Ovary (tissue), 9 donors: ENCODE results near the gene NID2. TPM values are rescaled to one million over a fixed set of nuclear protein-coding genes. Genes with fewer than 3 reads are reported as not detected.

Source experiments
- DNase-seq, 5 donors: peaks; one replicate each; pipeline ENCODE4 v3.0.0-alpha.2; 2019 to 2020
- H3K27ac ChIP-seq, 2 donors: fragments of 200-600 bp; one replicate each; pipeline versions ENCODE4 v1.5.1 to v1.8.0; 2019 to 2022
- H3K27me3 ChIP-seq: fragments of 200-600 bp; one replicate; pipeline ENCODE4 v1.8.0; 2022
- H3K36me3 ChIP-seq: fragments of 200-600 bp; sonication (generic); one replicate; pipeline ENCODE4 v1.5.1; 2019
- H3K4me1 ChIP-seq: one replicate; pipeline ENCODE4 v1.8.1; 2013; ENCODE audit warnings: mild to moderate bottlenecking, moderate library complexity; ENCODE audit not compliant: insufficient read depth
- H3K4me3 ChIP-seq: fragments of 200-600 bp; sonication (generic); one replicate; pipeline ENCODE4 v1.5.1; 2017
- H3K9me3 ChIP-seq, 2 donors: fragments of 200-600 bp in 1 of 2; sonication (generic) in 1 of 2; one replicate each; pipeline versions ENCODE4 v1.5.1 to v1.8.1; 2013 to 2019; ENCODE audit warnings: mild to moderate bottlenecking in 1 of 2, moderate library complexity in 1 of 2
- CTCF ChIP-seq, 3 donors: fragments of 450-650 bp in 2 of 3; fragments of 200-600 bp in 1 of 3; IDR thresholded peaks; one replicate each; pipeline versions ENCODE4 v1.5.1 to v1.8.0; 2016 to 2022; ENCODE audit warnings: antibody characterized with exemption in 3 of 3, mild to moderate bottlenecking in 1 of 3
- EP300 ChIP-seq: sonication (generic); formaldehyde crosslinking; IDR thresholded peaks from one replicate; pipeline ENCODE4 v1.6.1; 2017; ENCODE audit warnings: antibody characterized with exemption
- POLR2A ChIP-seq: fragments of 450-650 bp; IDR thresholded peaks from one replicate; pipeline ENCODE4 v1.6.1; 2017; ENCODE audit warnings: antibody characterized with exemption, mild to moderate bottlenecking, moderate library complexity
- WGBS, 3 donors: extraction: QIAGEN DNeasy Blood & Tissue Kit in 1 of 3; methylation state at CpG; one replicate each; pipeline versions ENCODE4 v1.1.5 to v1.1.7; 2013 to 2017; 5-methylcytosine and 5-hydroxymethylcytosine counted together
- intact Hi-C, 4 donors: fragments of 100-400 bp; cut with DNase I; formaldehyde crosslinking; loops; one replicate each; pipeline versions ENCODE4 v1.11.0 to v1.15.1; 2022 to 2023
- polyA plus RNA-seq, 2 donors: library from polyadenylated mRNA; stranded (reverse); fragments of 200-250 nt in 1 of 2; fragments of 350-450 nt in 1 of 2; fragmentation: Illumina TruSeq in 1 of 2; extraction: RNeasy Lipid Tissue Mini Kit (QIAGEN cat#74804) in 1 of 2; gene quantifications; one replicate each; pipeline ENCODE4 v1.2.3, GENCODE V29; 2013 to 2014
- total RNA-seq, 7 donors: library from RNA; depleted of rRNA in 2 of 7; stranded (reverse); fragments of >200 nt in 2 of 7; fragmentation: NEBNext Ultra II Directional in 3 of 7; extraction: Animal tissue kit (Norgen Biotek cat#: 25700) in 3 of 7; gene quantifications; one replicate each; pipeline versions ENCODE4 v1.1.0 to v1.2.4, GENCODE V29; 2016 to 2023
- donor health status: DM: no; HTN: no; CAD: no; lungs with moderate emphysema.
- donor health status: DM: no; HTN: no; CAD: no.
- donor health status: Bipolar disorder and iron deficiency.
- donor health status: DM: yes; HTN: yes; CAD: no.
- donor health status: DM: no; HTN: no; CAD: no.
- donor health status: DM: yes; HTN: yes; CAD: no.

Gene NID2
- total and polyA plus RNA-seq, 9 donors, result 31.5 to 83.8 (median 47.2) TPM

GRCh38 chr14:52078721-52079120, 9.9 kb upstream of the NID2 start:
- Histone ChIP-seq H3K9me3 (no peaks in the 10 kb centered on the region), H3K27me3 (no peaks in the 10 kb centered on the region), H3K36me3 (no peaks in the 10 kb centered on the region), H3K4me3 (no peak overlapping the region), H3K4me1 (peaks cover 7% of the 10 kb centered on the region), H3K27ac (no peak overlapping the region)
- TF ChIP-seq POLR2A (no peak), CTCF (IDR thresholded peaks at IDR 0.05) (no peak), EP300 (no peak)
- 87 to 96% (median 96%) methylated on average over 2 of the region's 2 CpGs for WGBS, 3 donors
- intact Hi-C loops, result loop anchor here in 2 of 4 donors (10.0 kb wide), 1 partner anchor 46 kb away; no protein-coding TSS in a partner anchor
- no peak for DNase-seq

GRCh38 chr14:52078095-52078531, 9.3 kb upstream of the NID2 start:
- intact Hi-C loops, result loop anchor here in 2 of 4 donors (10.0 kb wide), 1 partner anchor 47 kb away; no protein-coding TSS in a partner anchor
- DNase-seq, result no peak

GRCh38 chr14:52077256-52077979, 8.6 kb upstream of the NID2 start:
- Histone ChIP-seq H3K27ac (no peak overlapping the region), H3K27me3 (no peaks in the 10 kb centered on the region), H3K36me3 (no peaks in the 10 kb centered on the region), H3K9me3 (no peaks in the 10 kb centered on the region), H3K4me1 (peaks cover 7% of the 10 kb centered on the region), H3K4me3 (no peak overlapping the region)
- 44 to 66% (median 50%) methylated on average over 2 of the region's 2 CpGs for WGBS, 3 donors
- TF ChIP-seq EP300, result no peak
- TF ChIP-seq CTCF (IDR thresholded peaks at IDR 0.05), result no peak
- no peak for TF ChIP-seq POLR2A
- DNase-seq, result no peak
- intact Hi-C loops, result loop anchor here in 2 of 4 donors (10.0 kb wide), 1 partner anchor 47 kb away; no protein-coding TSS in a partner anchor

More at GRCh38 chr14:52078095-52078531, 9.3 kb upstream of the NID2 start:
- H3K27me3 ChIP-seq, result no peaks in the 10 kb centered on the region
- WGBS, 3 donors, result 71 to 84% (median 74%) methylated on average over 2 of the region's 2 CpGs
- H3K9me3 ChIP-seq, result no peaks in the 10 kb centered on the region
- peaks cover 7% of the 10 kb centered on the region for H3K4me1 ChIP-seq
- no peak overlapping the region for H3K27ac ChIP-seq
- TF ChIP-seq CTCF (IDR thresholded peaks at IDR 0.05) (no peak), EP300 (no peak), POLR2A (no peak)
- H3K4me3 ChIP-seq, result no peak overlapping the region
- no peaks in the 10 kb centered on the region for H3K36me3 ChIP-seq

GRCh38 chr14:52076334-52076733, 7.5 kb upstream of the NID2 start:
- TF ChIP-seq CTCF (IDR thresholded peaks at IDR 0.05) (no peak), EP300 (no peak), POLR2A (no peak)
- Histone ChIP-seq H3K4me3 (no peak overlapping the region), H3K36me3 (no peaks in the 10 kb centered on the region), H3K9me3 (no peaks in the 10 kb centered on the region), H3K27ac (no peak overlapping the region), H3K27me3 (no peaks in the 10 kb centered on the region), H3K4me1 (peaks cover 8% of the 10 kb centered on the region)
- 66 to 78% (median 67%) methylated on average over 4 of the region's 4 CpGs for WGBS, 3 donors
- intact Hi-C loops, result loop anchor here in 2 of 4 donors (10.0 kb wide), 1 partner anchor 48 kb away; no protein-coding TSS in a partner anchor
- DNase-seq, result no peak
